ENCODE results near the gene L3MBTL1. TPM values are rescaled to one million over a fixed set of nuclear protein-coding genes. Genes with fewer than 3 reads are reported as not detected.

L3MBTL1 gene
- total RNA-seq, 3 donors from 2014 or later (not counting 1 experiment from before 2014, with no cell fraction given) = 15.4 to 17.1 (median 17.0) TPM

- H3K27ac ChIP-seq (ENCODE audit: low read length) = no peak overlapping the region
- Mint-ChIP-seq H3K4me1 (no peaks in the 10 kb centered on the region), H3K4me3 (no peak overlapping the region), H3K27me3 (ENCODE audit: low read depth in 2 of 2) (no peaks in the 10 kb centered on the region), H3K27ac (no peak overlapping the region), H3K36me3 (no peaks in the 10 kb centered on the region), H3K9me3 (no peaks in the 10 kb centered on the region)
- H3K9me3 ChIP-seq (ENCODE audit: control insufficient read depth, insufficient read depth, low read length) = no peaks in the 10 kb centered on the region
- WGBS (ENCODE audit: insufficient coverage) = 93% methylated on average over 10 of the region's 10 CpGs
- H3K27me3 ChIP-seq (ENCODE audit: control insufficient read depth, insufficient read depth, low read length) = no peaks in the 10 kb centered on the region
- H3K4me1 ChIP-seq (ENCODE audit: control insufficient read depth, insufficient read depth, low read length) = no peaks in the 10 kb centered on the region
- no peak overlapping the region for H3K4me3 ChIP-seq (ENCODE audit: low read length)
- intact Hi-C loops (cut with micrococcal nuclease) = no loop called here
- TF ChIP-seq CTCF (IDR thresholded peaks at IDR 0.05) = no peak
- no peak for ATAC-seq
- DNase-seq = no peak
- H3K36me3 ChIP-seq (ENCODE audit: control insufficient read depth, insufficient read depth, low read length) = no peaks in the 10 kb centered on the region
Observed at GRCh38 chr20:43570496-43570895, 63.0 kb downstream of the L3MBTL1 start.

- Histone ChIP-seq H3K4me3 (ENCODE audit: low read length) (no peak overlapping the region), H3K27ac (ENCODE audit: low read length) (no peak overlapping the region), H3K4me1 (ENCODE audit: control insufficient read depth, insufficient read depth, low read length) (no peaks in the 10 kb centered on the region), H3K9me3 (ENCODE audit: control insufficient read depth, insufficient read depth, low read length) (no peaks in the 10 kb centered on the region), H3K27me3 (ENCODE audit: control insufficient read depth, insufficient read depth, low read length) (no peaks in the 10 kb centered on the region), H3K36me3 (ENCODE audit: control insufficient read depth, insufficient read depth, low read length) (no peaks in the 10 kb centered on the region)
- Mint-ChIP-seq H3K36me3 (no peaks in the 10 kb centered on the region), H3K27me3 (ENCODE audit: low read depth in 2 of 2) (no peaks in the 10 kb centered on the region), H3K4me3 (no peak overlapping the region), H3K9me3 (no peaks in the 10 kb centered on the region), H3K27ac (no peak overlapping the region), H3K4me1 (no peaks in the 10 kb centered on the region)
- ATAC-seq = no peak
- 97% methylated on average over 3 of the region's 3 CpGs for WGBS (ENCODE audit: insufficient coverage)
- TF ChIP-seq CTCF (IDR thresholded peaks at IDR 0.05) = no peak
- DNase-seq = no peak
- intact Hi-C loops (cut with micrococcal nuclease) = no loop called here
Observed at GRCh38 chr20:43571310-43571709, 63.8 kb downstream of the L3MBTL1 start.

- H3K9me3 Mint-ChIP-seq = no peaks in the 10 kb centered on the region
- Histone ChIP-seq H3K27me3 (ENCODE audit: control insufficient read depth, insufficient read depth, low read length) (no peaks in the 10 kb centered on the region), H3K9me3 (ENCODE audit: control insufficient read depth, insufficient read depth, low read length) (no peaks in the 10 kb centered on the region), H3K4me1 (ENCODE audit: control insufficient read depth, insufficient read depth, low read length) (no peaks in the 10 kb centered on the region), H3K36me3 (ENCODE audit: control insufficient read depth, insufficient read depth, low read length) (no peaks in the 10 kb centered on the region), H3K4me3 (ENCODE audit: low read length) (no peak overlapping the region), H3K27ac (ENCODE audit: low read length) (no peak overlapping the region)
- intact Hi-C loops (cut with micrococcal nuclease) = no loop called here
- H3K4me3 Mint-ChIP-seq = no peak overlapping the region
- H3K4me1 Mint-ChIP-seq = no peaks in the 10 kb centered on the region
- ATAC-seq (no peak), DNase-seq (no peak)
- no peak for TF ChIP-seq CTCF (IDR thresholded peaks at IDR 0.05)
- H3K27ac Mint-ChIP-seq = no peak overlapping the region
- H3K36me3 Mint-ChIP-seq = no peaks in the 10 kb centered on the region
- WGBS (ENCODE audit: insufficient coverage) = 92% methylated on average over 6 of the region's 6 CpGs
- no peaks in the 10 kb centered on the region for H3K27me3 Mint-ChIP-seq (ENCODE audit: low read depth in 2 of 2)
Observed at GRCh38 chr20:43571771-43572170, 64.3 kb downstream of the L3MBTL1 start.

GRCh38 chr20:43572891-43573290 is 65.4 kb downstream of the L3MBTL1 start:
- H3K9me3 Mint-ChIP-seq = no peaks in the 10 kb centered on the region
- no peak overlapping the region for H3K27ac Mint-ChIP-seq
- WGBS (ENCODE audit: insufficient coverage) = 84% methylated on average over 8 of the region's 8 CpGs
- Histone ChIP-seq H3K27me3 (ENCODE audit: control insufficient read depth, insufficient read depth, low read length) (no peaks in the 10 kb centered on the region), H3K9me3 (ENCODE audit: control insufficient read depth, insufficient read depth, low read length) (no peaks in the 10 kb centered on the region), H3K36me3 (ENCODE audit: control insufficient read depth, insufficient read depth, low read length) (no peaks in the 10 kb centered on the region), H3K27ac (ENCODE audit: low read length) (no peak overlapping the region), H3K4me3 (ENCODE audit: low read length) (no peak overlapping the region), H3K4me1 (ENCODE audit: control insufficient read depth, insufficient read depth, low read length) (no peaks in the 10 kb centered on the region)
- DNase-seq = no peak
- no peaks in the 10 kb centered on the region for H3K4me1 Mint-ChIP-seq
- no peaks in the 10 kb centered on the region for H3K36me3 Mint-ChIP-seq
- no peak for ATAC-seq
- intact Hi-C loops (cut with micrococcal nuclease) = no loop called here
- H3K4me3 Mint-ChIP-seq = no peak overlapping the region
- TF ChIP-seq CTCF (IDR thresholded peaks at IDR 0.05) = no peak
- H3K27me3 Mint-ChIP-seq (ENCODE audit: low read depth in 2 of 2) = no peaks in the 10 kb centered on the region
